Endothelial cell of umbilical vein (primary cell): ENCODE data around the gene RAB17.

Experiments
- EZH2 ChIP-seq: IDR thresholded peaks from 2 replicates; pipeline ENCODE4 v1.6.1; 2012; ENCODE audit warnings: borderline replicate concordance, low read depth, mild to moderate bottlenecking, moderate library complexity, low read length, inconsistent platforms; ENCODE audit not compliant: severe bottlenecking
- FOS ChIP-seq: IDR thresholded peaks from 2 replicates; pipeline ENCODE4 v1.6.1; 2011; ENCODE audit warnings: mild to moderate bottlenecking, low read length, moderate library complexity, borderline replicate concordance; ENCODE audit not compliant: insufficient read depth
- JUN ChIP-seq: IDR thresholded peaks from 2 replicates; pipeline ENCODE4 v1.6.1; 2011; ENCODE audit warnings: borderline replicate concordance, low read depth; ENCODE audit not compliant: insufficient read length, insufficient read depth
- MYC ChIP-seq: IDR thresholded peaks from one replicate; pipeline ENCODE4 v1.6.1; 2011; ENCODE audit warnings: mild to moderate bottlenecking, low read depth, low read length
- POLR2A ChIP-seq: IDR thresholded peaks from 2 replicates; pipeline ENCODE4 v1.6.1; 2012; ENCODE audit warnings: low read depth, mild to moderate bottlenecking, control low read depth, low read length
- POLR2AphosphoS5 ChIP-seq: IDR thresholded peaks from 2 replicates; pipeline ENCODE4 v1.6.1; 2012; ENCODE audit warnings: low read depth, mild to moderate bottlenecking, control low read depth, low read length, moderate library complexity; ENCODE audit not compliant: insufficient read depth
- TF ChIP-seq, protein P1 (sequence below), 2 donors: IDR thresholded peaks; 1 replicate in 1 of 2; 2 replicates in 1 of 2; pipeline ENCODE4 v1.5.1; 2011; ENCODE audit warnings: low read length in 2 of 2, mild to moderate bottlenecking in 2 of 2, moderate library complexity in 2 of 2, control low read depth in 1 of 2, inconsistent platforms in 1 of 2, low read depth in 1 of 2; ENCODE audit not compliant: insufficient read depth in 1 of 2; ENCODE audit errors: extremely low read depth in 1 of 2
- TF ChIP-seq, protein P2 (sequence below): IDR thresholded peaks from 2 replicates; pipeline ENCODE4 v1.6.1; 2011; ENCODE audit not compliant: insufficient read depth, insufficient read length

DNA sequence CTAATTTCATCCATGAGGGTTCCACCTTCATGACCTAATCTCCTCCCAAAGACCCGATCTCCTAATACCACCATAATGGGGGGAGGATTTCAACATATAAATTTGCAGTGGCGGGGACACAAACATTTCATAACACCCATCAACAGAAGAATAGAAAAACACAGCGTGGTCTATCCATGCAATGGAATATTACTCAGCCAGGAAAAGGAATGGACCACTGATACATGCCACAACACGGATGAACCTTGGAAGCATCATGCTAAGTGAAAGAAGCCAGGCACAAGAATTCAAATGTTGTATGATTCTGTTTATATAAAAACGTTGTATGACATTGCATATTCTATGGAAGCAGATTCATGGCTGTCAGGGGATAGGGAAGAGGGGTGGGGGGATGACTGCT is 21.5 kb downstream of the RAB17 start:
- TF ChIP-seq, protein P1, sequence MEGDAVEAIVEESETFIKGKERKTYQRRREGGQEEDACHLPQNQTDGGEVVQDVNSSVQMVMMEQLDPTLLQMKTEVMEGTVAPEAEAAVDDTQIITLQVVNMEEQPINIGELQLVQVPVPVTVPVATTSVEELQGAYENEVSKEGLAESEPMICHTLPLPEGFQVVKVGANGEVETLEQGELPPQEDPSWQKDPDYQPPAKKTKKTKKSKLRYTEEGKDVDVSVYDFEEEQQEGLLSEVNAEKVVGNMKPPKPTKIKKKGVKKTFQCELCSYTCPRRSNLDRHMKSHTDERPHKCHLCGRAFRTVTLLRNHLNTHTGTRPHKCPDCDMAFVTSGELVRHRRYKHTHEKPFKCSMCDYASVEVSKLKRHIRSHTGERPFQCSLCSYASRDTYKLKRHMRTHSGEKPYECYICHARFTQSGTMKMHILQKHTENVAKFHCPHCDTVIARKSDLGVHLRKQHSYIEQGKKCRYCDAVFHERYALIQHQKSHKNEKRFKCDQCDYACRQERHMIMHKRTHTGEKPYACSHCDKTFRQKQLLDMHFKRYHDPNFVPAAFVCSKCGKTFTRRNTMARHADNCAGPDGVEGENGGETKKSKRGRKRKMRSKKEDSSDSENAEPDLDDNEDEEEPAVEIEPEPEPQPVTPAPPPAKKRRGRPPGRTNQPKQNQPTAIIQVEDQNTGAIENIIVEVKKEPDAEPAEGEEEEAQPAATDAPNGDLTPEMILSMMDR (IDR thresholded peaks at IDR 0.05; ENCODE audit: extremely low read depth in 1 of 2, insufficient read depth in 1 of 2, low read depth in 1 of 2, low read length in 2 of 2): no peak
- TF ChIP-seq JUN (no peak), EZH2 (no peak), FOS (no peak), POLR2A (no peak), POLR2AphosphoS5 (no peak), MYC (no peak)
- TF ChIP-seq, protein P2, sequence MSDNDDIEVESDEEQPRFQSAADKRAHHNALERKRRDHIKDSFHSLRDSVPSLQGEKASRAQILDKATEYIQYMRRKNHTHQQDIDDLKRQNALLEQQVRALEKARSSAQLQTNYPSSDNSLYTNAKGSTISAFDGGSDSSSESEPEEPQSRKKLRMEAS: no peak
